Measurements from ENCODE around the gene ACP7. TPM values are rescaled to one million over a fixed set of nuclear protein-coding genes. Genes with fewer than 3 reads are reported as not detected.

Gene ACP7
- total RNA-seq, 1 experiment from 2014 or later: 0.15 TPM

GRCh38 chr19:39136225-39136940, 52.2 kb downstream of the ACP7 start:
- Mint-ChIP-seq H3K9me3 (no peaks in the 10 kb centered on the region), H3K36me3 (ENCODE audit: insufficient read depth in 1 of 3, low read depth in 3 of 3) (no peaks in the 10 kb centered on the region), H3K27me3 (ENCODE audit: low read depth) (no peaks in the 10 kb centered on the region), H3K27ac (peak overlapping the region; percentile 58 to 86 (median 60); a peak in 5 of 7 replicates), H3K4me3 (peak overlapping the region in 1 of 2 experiments; percentile 37; a peak in 1 of 5 replicates), H3K4me1 (peaks cover 88 to 97% of the 10 kb centered on the region in 2 experiments)
- Histone ChIP-seq H3K9me3 (ENCODE audit: control insufficient read depth, low read depth, low read length) (no peaks in the 10 kb centered on the region), H4K91ac (ENCODE audit: insufficient read length, low read depth, low read length) (no peak overlapping the region), H3K4ac (ENCODE audit: low read depth, low read length) (no peak overlapping the region; the same call in 1 of the 2 replicates), H4K5ac (ENCODE audit: insufficient read length, low read depth, low read length) (no peak overlapping the region), H2BK5ac (ENCODE audit: insufficient read length, low read length) (no peak overlapping the region), H2BK20ac (ENCODE audit: low read depth, low read length, poor library complexity, severe bottlenecking) (no peak overlapping the region), H3K23me2 (ENCODE audit: insufficient read length, low read depth, low read length, poor library complexity, severe bottlenecking) (no peaks in the 10 kb centered on the region), H4K20me1 (ENCODE audit: control insufficient read depth, insufficient read depth, insufficient read length) (peaks cover 3% of the 10 kb centered on the region), H4K8ac (replicated peaks; ENCODE audit: insufficient read length, low read depth, low read length) (no peak overlapping the region), H3K9ac (ENCODE audit: extremely low read depth, insufficient read length, low read length) (no peak overlapping the region), H3K23ac (ENCODE audit: insufficient read length, low read depth, low read length) (no peak overlapping the region), H3T11ph (ENCODE audit: low read length) (no peak overlapping the region), H2AFZ (ENCODE audit: low read length) (no peak overlapping the region), H3K18ac (ENCODE audit: insufficient read length, low read depth, low read length) (peak overlapping the region; percentile 51), H3K27me3 (ENCODE audit: insufficient read depth, low read length) (no peaks in the 10 kb centered on the region), H2BK15ac (ENCODE audit: low read depth, low read length) (no peak overlapping the region), H3K14ac (ENCODE audit: insufficient read depth, low read length) (peak overlapping the region; percentile 76), H3K4me1 (ENCODE audit: insufficient read depth, low read length) (peaks cover 24% of the 10 kb centered on the region; the same call in 1 of the 2 replicates), H2BK120ac (ENCODE audit: low read depth, low read length, poor library complexity, severe bottlenecking) (no peak overlapping the region), H3K56ac (ENCODE audit: insufficient read length, low read depth, low read length) (no peak overlapping the region), H3K79me2 (ENCODE audit: insufficient read depth, low read length) (peaks cover 25% of the 10 kb centered on the region; the same call in 1 of the 2 replicates), H2BK12ac (ENCODE audit: insufficient read length, low read depth, low read length) (peak overlapping the region; percentile 42), H3K79me1 (ENCODE audit: insufficient read depth, low read depth, low read length, poor library complexity, severe bottlenecking) (no peaks in the 10 kb centered on the region), H3K27ac (ENCODE audit: insufficient read length, low read depth, low read length) (no peak overlapping the region), H3K4me2 (ENCODE audit: insufficient read depth, insufficient read length, low read length) (no peak overlapping the region), H2AK5ac (ENCODE audit: insufficient read length, low read length) (no peak overlapping the region)
- WGBS (ENCODE audit: extremely low coverage, insufficient read length, low lambda C conversion rate): no CpG with 5 or more reads among the region's 12 CpGs
- TF ChIP-seq CTCF (conservative IDR thresholded peaks at IDR 0.05): no peak
- no peak for DNase-seq

Measured in H9 (cell line).